ENCODE data around the gene TBCD. TPM values are rescaled to one million over a fixed set of nuclear protein-coding genes. Genes with fewer than 3 reads are reported as not detected.

Gene TBCD
- total RNA-seq, 2 experiments from 2014 or later = 71.8 to 75.3 TPM

GRCh38 chr17:82790391-82790790 lies 38.5 kb downstream of the TBCD start:
- Mint-ChIP-seq H3K27me3 (ENCODE audit: low read depth) (no peaks in the 10 kb centered on the region), H3K9me3 (no peaks in the 10 kb centered on the region), H3K4me3 (no peak overlapping the region), H3K4me1 (ENCODE audit: low read depth) (no peaks in the 10 kb centered on the region), H3K36me3 (ENCODE audit: low read depth) (peaks cover 13% of the 10 kb centered on the region), H3K27ac (no peak overlapping the region)
- intact Hi-C loops (cut with micrococcal nuclease) = no loop called here
- no peak for DNase-seq
- CTCF ChIA-PET = no interaction called here

DNA sequence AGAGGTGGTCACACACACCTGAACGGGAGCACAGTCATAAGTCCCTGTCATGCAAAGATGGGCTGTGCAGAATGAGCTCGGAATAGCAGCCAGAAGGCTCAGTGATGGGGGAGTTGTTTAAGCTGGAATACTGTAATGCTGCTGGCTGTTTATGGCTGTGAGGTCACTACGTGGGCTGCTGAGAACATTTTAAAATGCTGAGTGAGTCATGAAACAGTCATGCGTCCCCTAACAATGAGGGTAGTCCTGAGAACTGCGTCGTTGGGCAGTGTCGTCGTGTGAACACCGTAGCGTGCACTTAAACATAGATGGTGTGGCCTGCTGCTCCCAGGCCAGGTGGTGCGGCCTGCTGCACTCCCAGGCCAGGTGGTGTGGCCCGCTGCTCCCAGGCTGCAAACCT lies 39.7 kb downstream of the TBCD start:
- peaks cover 9% of the 10 kb centered on the region for H3K36me3 Mint-ChIP-seq (ENCODE audit: low read depth)
- DNase-seq = no peak
- CTCF ChIA-PET = no interaction called here
- intact Hi-C loops (cut with micrococcal nuclease) = no loop called here
- H3K4me1 Mint-ChIP-seq (ENCODE audit: low read depth) = no peaks in the 10 kb centered on the region
- no peaks in the 10 kb centered on the region for H3K27me3 Mint-ChIP-seq (ENCODE audit: low read depth)
- H3K27ac Mint-ChIP-seq = no peak overlapping the region
- H3K4me3 Mint-ChIP-seq = no peak overlapping the region
- no peaks in the 10 kb centered on the region for H3K9me3 Mint-ChIP-seq

DNA sequence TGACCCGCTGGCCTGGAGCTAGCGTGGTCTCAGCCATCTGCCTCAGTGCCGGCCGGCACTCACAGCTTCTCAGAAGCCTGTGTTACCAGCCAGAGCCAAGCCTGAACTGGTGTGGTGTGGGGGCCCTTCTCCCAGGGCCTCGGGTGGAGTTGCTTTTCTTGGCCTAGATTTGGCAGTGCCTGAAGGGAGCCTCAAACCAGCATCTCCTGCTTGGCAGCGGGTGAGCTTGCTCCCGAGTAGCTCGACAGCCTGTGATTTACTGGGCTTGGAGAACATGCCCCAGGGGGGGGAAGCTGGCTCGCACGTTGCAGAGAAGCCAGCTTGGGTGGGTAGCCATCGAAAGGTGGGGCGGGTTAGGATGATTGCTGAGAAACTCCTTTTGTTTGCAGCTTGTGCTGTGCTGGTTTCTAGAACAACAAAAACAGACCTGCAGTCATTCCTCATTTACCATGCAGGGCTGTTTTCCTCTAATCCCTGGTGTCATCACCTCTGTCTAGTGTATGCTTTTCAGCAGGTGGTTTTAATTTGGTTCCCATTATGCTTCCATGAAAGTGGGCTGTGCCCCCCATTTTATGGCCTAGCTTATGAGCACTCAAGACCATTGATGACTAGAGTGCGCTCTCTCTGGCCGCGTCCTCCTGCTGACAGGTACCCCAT lies 42.2 kb downstream of the TBCD start:
- Mint-ChIP-seq H3K27ac (no peak overlapping the region), H3K9me3 (no peaks in the 10 kb centered on the region), H3K4me1 (ENCODE audit: low read depth) (no peaks in the 10 kb centered on the region), H3K36me3 (ENCODE audit: low read depth) (peaks cover 9% of the 10 kb centered on the region), H3K4me3 (no peak overlapping the region), H3K27me3 (ENCODE audit: low read depth) (no peaks in the 10 kb centered on the region)
- CTCF ChIA-PET = no interaction called here
- intact Hi-C loops (cut with micrococcal nuclease) = no loop called here
- no peak for DNase-seq

GRCh38 chr17:82794781-82795482 lies 43.1 kb downstream of the TBCD start:
- intact Hi-C loops (cut with micrococcal nuclease) = no loop called here
- H3K27me3 Mint-ChIP-seq (ENCODE audit: low read depth) = no peaks in the 10 kb centered on the region
- CTCF ChIA-PET = no interaction called here
- no peaks in the 10 kb centered on the region for H3K4me1 Mint-ChIP-seq (ENCODE audit: low read depth)
- H3K9me3 Mint-ChIP-seq = no peaks in the 10 kb centered on the region
- H3K27ac Mint-ChIP-seq = no peak overlapping the region
- peaks cover 14% of the 10 kb centered on the region for H3K36me3 Mint-ChIP-seq (ENCODE audit: low read depth)
- no peak overlapping the region for H3K4me3 Mint-ChIP-seq
- DNase-seq = no peak

- H3K4me3 Mint-ChIP-seq = no peak overlapping the region
- intact Hi-C loops (cut with micrococcal nuclease) = no loop called here
- CTCF ChIA-PET = no interaction called here
These were observed 43.8 kb downstream of the TBCD start for GRCh38 chr17:82795615-82796014.

DNA sequence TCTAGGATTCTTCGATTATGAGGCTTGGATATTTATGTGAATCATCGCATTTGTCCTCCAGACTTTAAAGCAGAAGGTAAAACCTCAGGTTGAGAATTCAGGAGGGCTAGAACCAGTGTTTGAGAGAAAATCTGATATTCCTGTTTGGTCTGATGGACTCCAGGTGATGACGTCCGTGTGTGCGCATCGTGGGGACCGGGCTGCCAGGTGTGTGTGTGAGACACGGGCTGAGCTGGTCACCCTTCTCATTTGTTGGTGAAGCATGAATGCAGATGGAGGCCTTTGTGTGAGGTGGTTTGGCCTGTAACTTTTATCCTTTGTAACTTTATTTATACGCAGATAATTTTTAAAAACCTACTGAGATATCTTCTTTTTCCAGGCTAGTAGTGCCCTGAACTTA lies 45.2 kb downstream of the TBCD start:
- CTCF ChIA-PET = no interaction called here

More at GRCh38 chr17:82795615-82796014, 43.8 kb downstream of the TBCD start:
- peaks cover 14% of the 10 kb centered on the region for H3K36me3 Mint-ChIP-seq (ENCODE audit: low read depth)
- H3K4me1 Mint-ChIP-seq (ENCODE audit: low read depth) = no peaks in the 10 kb centered on the region
- no peaks in the 10 kb centered on the region for H3K27me3 Mint-ChIP-seq (ENCODE audit: low read depth)
- H3K27ac Mint-ChIP-seq = no peak overlapping the region
- no peaks in the 10 kb centered on the region for H3K9me3 Mint-ChIP-seq
- no peak for DNase-seq

DNA sequence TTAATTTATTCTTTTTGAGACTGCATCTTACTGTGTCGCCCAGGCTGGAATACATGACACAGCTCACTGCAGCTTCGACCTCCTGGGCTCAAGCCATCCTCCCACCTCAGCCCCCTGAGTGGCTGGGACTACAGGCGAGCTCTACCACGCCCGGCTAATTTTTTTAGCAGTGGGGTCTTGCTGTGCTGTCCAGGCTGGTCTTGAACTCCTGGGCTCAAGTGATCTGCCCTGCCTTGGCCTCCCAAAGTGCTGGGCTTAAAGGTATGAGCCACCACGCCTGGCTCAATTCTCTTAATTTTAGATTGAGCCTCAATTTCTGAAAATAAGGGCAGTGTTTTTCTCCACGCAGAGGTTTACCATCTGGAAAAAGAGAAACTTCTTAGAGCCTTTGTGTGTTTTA lies 46.9 kb downstream of the TBCD start:
- CTCF ChIA-PET = no interaction called here
- Mint-ChIP-seq H3K9me3 (peaks cover 3% of the 10 kb centered on the region), H3K4me3 (no peak overlapping the region), H3K27me3 (ENCODE audit: low read depth) (no peaks in the 10 kb centered on the region), H3K36me3 (ENCODE audit: low read depth) (peaks cover 18% of the 10 kb centered on the region), H3K27ac (no peak overlapping the region), H3K4me1 (ENCODE audit: low read depth) (peaks cover 2% of the 10 kb centered on the region)
- DNase-seq = no peak
- intact Hi-C loops (cut with micrococcal nuclease) = no loop called here

More for the DNA sequence above, 45.2 kb downstream of the TBCD start:
- Mint-ChIP-seq H3K27ac (no peak overlapping the region), H3K4me1 (ENCODE audit: low read depth) (peaks cover 2% of the 10 kb centered on the region), H3K9me3 (peaks cover 3% of the 10 kb centered on the region), H3K27me3 (ENCODE audit: low read depth) (no peaks in the 10 kb centered on the region), H3K4me3 (no peak overlapping the region), H3K36me3 (ENCODE audit: low read depth) (peaks cover 18% of the 10 kb centered on the region)
- DNase-seq = no peak
- intact Hi-C loops (cut with micrococcal nuclease) = no loop called here

- H3K36me3 Mint-ChIP-seq (ENCODE audit: low read depth) = peaks cover 18% of the 10 kb centered on the region
- peaks cover 3% of the 10 kb centered on the region for H3K9me3 Mint-ChIP-seq
- no peak overlapping the region for H3K27ac Mint-ChIP-seq
- intact Hi-C loops (cut with micrococcal nuclease) = no loop called here
- CTCF ChIA-PET = no interaction called here
- no peaks in the 10 kb centered on the region for H3K27me3 Mint-ChIP-seq (ENCODE audit: low read depth)
- DNase-seq = no peak
- H3K4me3 Mint-ChIP-seq = no peak overlapping the region
- H3K4me1 Mint-ChIP-seq (ENCODE audit: low read depth) = peaks cover 2% of the 10 kb centered on the region
These were observed 47.7 kb downstream of the TBCD start for GRCh38 chr17:82799591-82799990.

GRCh38 chr17:82800885-82801284 lies 49.0 kb downstream of the TBCD start:
- Mint-ChIP-seq H3K4me1 (ENCODE audit: low read depth) (peaks cover 2% of the 10 kb centered on the region), H3K4me3 (no peak overlapping the region), H3K36me3 (ENCODE audit: low read depth) (peaks cover 14% of the 10 kb centered on the region), H3K27me3 (ENCODE audit: low read depth) (no peaks in the 10 kb centered on the region), H3K9me3 (peaks cover 3% of the 10 kb centered on the region), H3K27ac (no peak overlapping the region)
- CTCF ChIA-PET = no interaction called here
- intact Hi-C loops (cut with micrococcal nuclease) = no loop called here
- DNase-seq = no peak

GRCh38 chr17:82801377-82801970 lies 49.6 kb downstream of the TBCD start:
- H3K36me3 Mint-ChIP-seq (ENCODE audit: low read depth) = peaks cover 14% of the 10 kb centered on the region
- DNase-seq = no peak
- H3K4me3 Mint-ChIP-seq = no peak overlapping the region
- CTCF ChIA-PET = no interaction called here
- peaks cover 2% of the 10 kb centered on the region for H3K4me1 Mint-ChIP-seq (ENCODE audit: low read depth)
- intact Hi-C loops (cut with micrococcal nuclease) = no loop called here
- H3K9me3 Mint-ChIP-seq = peaks cover 3% of the 10 kb centered on the region
- no peak overlapping the region for H3K27ac Mint-ChIP-seq
- H3K27me3 Mint-ChIP-seq (ENCODE audit: low read depth) = no peaks in the 10 kb centered on the region

DNA sequence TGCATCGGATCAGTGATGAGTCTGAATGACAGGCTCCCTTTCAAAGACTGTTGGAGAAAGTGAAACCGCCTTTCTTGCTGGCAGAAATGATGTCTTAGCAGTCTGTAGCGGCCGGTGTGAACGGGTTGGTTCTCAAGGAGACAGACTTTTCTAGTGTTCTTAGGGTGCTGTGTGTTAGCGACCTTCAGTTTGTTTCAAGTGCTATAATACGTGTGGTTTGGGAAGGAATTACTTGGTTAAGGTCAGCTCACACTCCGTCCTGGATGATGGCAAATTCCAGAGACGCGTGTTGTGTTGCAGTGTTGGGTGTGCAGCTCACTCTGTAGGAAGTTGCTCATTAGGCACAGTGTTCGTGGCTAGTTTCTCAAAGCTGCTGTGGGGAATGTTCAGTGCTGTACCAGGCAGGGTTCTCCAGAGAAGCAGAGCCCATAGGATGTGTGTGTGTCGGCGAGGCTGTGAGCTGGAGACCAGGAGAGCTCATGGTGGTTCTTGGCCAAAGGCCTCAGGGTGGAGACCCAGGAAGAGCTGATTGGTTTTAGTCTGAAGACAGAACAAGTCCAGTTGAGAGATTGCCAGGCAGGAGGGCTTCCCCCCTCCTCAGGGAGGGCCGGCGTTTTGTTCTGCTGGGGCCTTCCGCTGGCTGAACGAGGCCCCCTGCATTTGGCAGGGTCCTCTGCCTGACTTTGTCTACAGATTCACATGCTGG lies 50.4 kb downstream of the TBCD start:
- DNase-seq = no peak
- no peaks in the 10 kb centered on the region for H3K27me3 Mint-ChIP-seq (ENCODE audit: low read depth)
- H3K4me1 Mint-ChIP-seq (ENCODE audit: low read depth) = peaks cover 2% of the 10 kb centered on the region
- H3K36me3 Mint-ChIP-seq (ENCODE audit: low read depth) = peaks cover 14% of the 10 kb centered on the region
- H3K9me3 Mint-ChIP-seq = peaks cover 3% of the 10 kb centered on the region
- intact Hi-C loops (cut with micrococcal nuclease) = no loop called here
- no peak overlapping the region for H3K4me3 Mint-ChIP-seq
- CTCF ChIA-PET = no interaction called here
- no peak overlapping the region for H3K27ac Mint-ChIP-seq

- CTCF ChIA-PET = no interaction called here
- intact Hi-C loops (cut with micrococcal nuclease) = no loop called here
- peaks cover 17% of the 10 kb centered on the region for H3K36me3 Mint-ChIP-seq (ENCODE audit: low read depth)
These were observed 51.3 kb downstream of the TBCD start for GRCh38 chr17:82803185-82803584.

More at GRCh38 chr17:82803185-82803584, 51.3 kb downstream of the TBCD start:
- Mint-ChIP-seq H3K27ac (no peak overlapping the region), H3K9me3 (peaks cover 3% of the 10 kb centered on the region), H3K4me1 (ENCODE audit: low read depth) (peaks cover 2% of the 10 kb centered on the region), H3K27me3 (ENCODE audit: low read depth) (no peaks in the 10 kb centered on the region), H3K4me3 (no peak overlapping the region)
- no peak for DNase-seq
